CD14-positive monocyte (primary cell): Measurements from ENCODE around the gene ZNF2. TPM values are rescaled to one million over a fixed set of nuclear protein-coding genes. Genes with fewer than 3 reads are reported as not detected.

Source experiments
- DNase-seq, 3 donors: peaks; one replicate each; pipeline ENCODE4 v3.0.0-alpha.2; 2011 to 2022
- H2AFZ ChIP-seq: 2 replicates; pipeline ENCODE4 v1.6.0; 2012; ENCODE audit warnings: mild to moderate bottlenecking, low read depth, low read length, inconsistent platforms; ENCODE audit not compliant: insufficient read depth, poor library complexity, severe bottlenecking
- H3K27ac ChIP-seq, 2 donors: 1 replicate in 1 of 2; 2 replicates in 1 of 2; pipeline ENCODE4 v1.5.1; 2012 to 2013; ENCODE audit warnings: low read length in 2 of 2, control low read depth in 1 of 2, inconsistent platforms in 1 of 2, low read depth in 1 of 2, mild to moderate bottlenecking in 1 of 2
- H3K27me3 ChIP-seq, 2 donors: one replicate each; pipeline versions ENCODE4 v1.6.0 to v1.6.1; 2011 to 2013; ENCODE audit warnings: low read length in 2 of 2; ENCODE audit not compliant: control insufficient read depth in 2 of 2, insufficient read depth in 2 of 2
- H3K36me3 ChIP-seq, 2 donors: replicated peaks in 1 of 2; 1 replicate in 1 of 2; 2 replicates in 1 of 2; pipeline versions ENCODE4 v1.5.1 to v1.6.1; 2012 to 2013; ENCODE audit warnings: low read length in 2 of 2, control low read depth in 1 of 2, inconsistent platforms in 1 of 2, mild to moderate bottlenecking in 1 of 2; ENCODE audit not compliant: insufficient read depth in 2 of 2, control insufficient read depth in 1 of 2
- H3K4me1 ChIP-seq, 2 donors: 1 replicate in 1 of 2; 2 replicates in 1 of 2; pipeline versions ENCODE4 v1.5.1 to v1.6.1; 2012 to 2013; ENCODE audit warnings: low read length in 2 of 2, control low read depth in 1 of 2, inconsistent platforms in 1 of 2, mild to moderate bottlenecking in 1 of 2, moderate library complexity in 1 of 2; ENCODE audit not compliant: insufficient read depth in 2 of 2, control insufficient read depth in 1 of 2
- H3K4me2 ChIP-seq: replicated peaks from 2 replicates; pipeline ENCODE3; 2012; ENCODE audit warnings: low read length, moderate library complexity, mild to moderate bottlenecking; ENCODE audit not compliant: poor library complexity, severe bottlenecking; ENCODE audit errors: extremely low read depth
- H3K4me3 ChIP-seq, 3 experiments: fragments of 200-600 bp in 1 of 3; sonication (generic) in 1 of 3; replicated peaks in 1 of 3; 1 replicate in 2 of 3; 2 replicates in 1 of 3; pipeline ENCODE4 v1.5.1; 2011 to 2013; ENCODE audit warnings: low read length in 3 of 3, mild to moderate bottlenecking in 3 of 3, control low read depth in 2 of 3, low read depth in 2 of 3, inconsistent platforms in 1 of 3, moderate library complexity in 1 of 3
- H3K79me2 ChIP-seq: 2 replicates; pipeline ENCODE4 v1.6.0; 2012; ENCODE audit warnings: mild to moderate bottlenecking, control low read depth, inconsistent platforms, low read length, moderate library complexity; ENCODE audit not compliant: insufficient read depth
- H3K9ac ChIP-seq: 2 replicates; pipeline ENCODE4 v1.6.0; 2017; ENCODE audit warnings: low read length, mild to moderate bottlenecking; ENCODE audit not compliant: insufficient read depth, poor library complexity, severe bottlenecking
- H3K9me3 ChIP-seq, 2 donors: replicated peaks in 1 of 2; 1 replicate in 1 of 2; 2 replicates in 1 of 2; pipeline versions ENCODE4 v1.5.1 to v1.6.1; 2012 to 2013; ENCODE audit warnings: low read length in 2 of 2, control low read depth in 1 of 2; ENCODE audit not compliant: control insufficient read depth in 1 of 2, insufficient read depth in 1 of 2
- H4K20me1 ChIP-seq: 2 replicates; pipeline ENCODE4 v1.6.0; 2012; ENCODE audit warnings: mild to moderate bottlenecking, low read length, control low read depth, moderate library complexity; ENCODE audit not compliant: insufficient read depth
- H3K27ac Mint-ChIP-seq, 7 donors: one replicate each; pipeline ENCODE4 v1.8.0; 2020; ENCODE audit warnings: mild to moderate bottlenecking in 7 of 7, mixed read lengths in 7 of 7, moderate library complexity in 6 of 7, inconsistent platforms in 2 of 7
- H3K27me3 Mint-ChIP-seq, 3 donors: one replicate each; pipeline ENCODE4 v1.8.0; 2021 to 2022; ENCODE audit warnings: low read depth in 3 of 3, mild to moderate bottlenecking in 3 of 3, mixed read lengths in 3 of 3, moderate library complexity in 3 of 3, inconsistent platforms in 1 of 3
- H3K36me3 Mint-ChIP-seq, 2 donors: one replicate each; pipeline ENCODE4 v1.8.0; 2020; ENCODE audit warnings: mixed read lengths in 2 of 2, inconsistent platforms in 1 of 2, mild to moderate bottlenecking in 1 of 2
- H3K4me1 Mint-ChIP-seq: one replicate; pipeline ENCODE4 v1.8.0; 2020; ENCODE audit warnings: mild to moderate bottlenecking, mixed read lengths
- H3K4me3 Mint-ChIP-seq, 2 donors: one replicate each; pipeline ENCODE4 v1.8.0; 2020; ENCODE audit warnings: mild to moderate bottlenecking in 2 of 2, mixed read lengths in 2 of 2, moderate library complexity in 1 of 2
- H3K9me3 Mint-ChIP-seq, 7 donors: one replicate each; pipeline ENCODE4 v1.8.0; 2020 to 2022; ENCODE audit warnings: mixed read lengths in 7 of 7, mild to moderate bottlenecking in 6 of 7, moderate library complexity in 6 of 7, inconsistent platforms in 2 of 7
- CTCF ChIP-seq: fragments of 200-600 bp; IDR thresholded peaks from one replicate; pipeline ENCODE4 v1.8.0; 2022; ENCODE audit warnings: antibody characterized with exemption, mild to moderate bottlenecking
- WGBS: methylation state at CpG from one replicate; pipeline ENCODE4 v1.1.5; 2013; ENCODE audit warnings: missing lambda C conversion rate; ENCODE audit not compliant: insufficient coverage; 5-methylcytosine and 5-hydroxymethylcytosine counted together
- intact Hi-C, 2 donors: fragments of 100-400 bp; cut with micrococcal nuclease; formaldehyde crosslinking; loops; one replicate each; pipeline versions ENCODE4 v1.15.0 to v1.15.1; 2023
- polyA plus RNA-seq, 3 donors: library from polyadenylated mRNA; depleted of rRNA in 1 of 3; unstranded in 2 of 3; stranded (reverse) in 1 of 3; fragments of 300-500 nt in 2 of 3; fragments of >200 nt in 1 of 3; fragmentation: Illumina TruSeq in 2 of 3; gene quantifications; 1 replicate in 2 of 3; 2 replicates in 1 of 3; pipeline ENCODE4 v1.2.3, GENCODE V29; 2012 to 2021

The ZNF2 gene
- polyA plus RNA-seq, 3 donors: 0.59 to 1.5 (median 0.89) TPM

- Mint-ChIP-seq H3K9me3 (peaks cover 10 to 44% (median 26%) of the 10 kb centered on the region in 7 donors), H3K4me1 (no peaks in the 10 kb centered on the region), H3K36me3 (no peaks in the 10 kb centered on the region), H3K27me3 (peaks cover 0 to 2% (median 0%) of the 10 kb centered on the region in 3 donors), H3K4me3 (no peak overlapping the region), H3K27ac (no peak overlapping the region)
- intact Hi-C loops: no loop called here
- no peak for TF ChIP-seq CTCF
- Histone ChIP-seq H3K4me3 (no peak overlapping the region), H3K9me3 (peaks cover 23 to 40% of the 10 kb centered on the region in 2 donors), H3K27ac (no peak overlapping the region), H3K4me2 (no peak overlapping the region), H3K79me2 (no peaks in the 10 kb centered on the region), H2AFZ (no peak overlapping the region), H4K20me1 (no peaks in the 10 kb centered on the region), H3K27me3 (no peaks in the 10 kb centered on the region), H3K4me1 (no peaks in the 10 kb centered on the region), H3K36me3 (no peaks in the 10 kb centered on the region), H3K9ac (no peak overlapping the region)
- no peak for DNase-seq
These were observed 60.0 kb downstream of the ZNF2 start for GRCh38 chr2:95225658-95226057.

GRCh38 chr2:95231723-95232122, 66.1 kb downstream of the ZNF2 start:
- peak in 2 of 3 donors; percentile 12 to 40 for DNase-seq
- H3K9me3 ChIP-seq: peaks cover 0 to under 1% of the 10 kb centered on the region in 2 donors
- no peaks in the 10 kb centered on the region for H3K4me1 ChIP-seq
- TF ChIP-seq CTCF: peak; percentile 77
- no peak overlapping the region for H3K4me3 ChIP-seq
- H3K27ac Mint-ChIP-seq: no peak overlapping the region
- H3K4me1 Mint-ChIP-seq: no peaks in the 10 kb centered on the region
- no peaks in the 10 kb centered on the region for H3K27me3 ChIP-seq
- H3K79me2 ChIP-seq: no peaks in the 10 kb centered on the region
- no peaks in the 10 kb centered on the region for H3K36me3 ChIP-seq
- H3K36me3 Mint-ChIP-seq: no peaks in the 10 kb centered on the region
- intact Hi-C loops: no loop called here
- WGBS: 50% methylated on average over 1 of the region's 3 CpGs
- H3K4me3 Mint-ChIP-seq: no peak overlapping the region
- H3K27me3 Mint-ChIP-seq: peaks cover 2 to 3% (median 3%) of the 10 kb centered on the region in 3 donors
- H4K20me1 ChIP-seq: no peaks in the 10 kb centered on the region
- H2AFZ ChIP-seq: no peak overlapping the region
- no peak overlapping the region for H3K4me2 ChIP-seq
- H3K27ac ChIP-seq: no peak overlapping the region
- no peak overlapping the region for H3K9ac ChIP-seq
- peaks cover 3 to 14% (median 7%) of the 10 kb centered on the region in 7 donors for H3K9me3 Mint-ChIP-seq
